Mesenchymal stem cell (in vitro differentiated cells and primary cell): Measurements from ENCODE around the gene CTU2.
A peak's percentile ranks its signal among the peaks of the same experiment; 100 is the strongest.

Experiments used
- DNase-seq: peaks from one replicate; pipeline ENCODE4 v3.0.0-alpha.2; 2013
- H2AFZ ChIP-seq: one replicate; pipeline ENCODE4 v1.6.1; 2013; ENCODE audit warnings: low read depth, mild to moderate bottlenecking, control low read depth, inconsistent platforms, low read length, moderate library complexity
- H2AK5ac ChIP-seq: 2 replicates; pipeline ENCODE4 v1.6.1; 2013; ENCODE audit warnings: low read length, moderate library complexity, mild to moderate bottlenecking, inconsistent platforms; ENCODE audit not compliant: severe bottlenecking
- H2BK120ac ChIP-seq: one replicate; pipeline ENCODE4 v1.6.1; 2013; ENCODE audit warnings: low read depth, mild to moderate bottlenecking, inconsistent platforms, low read length, moderate library complexity
- H2BK12ac ChIP-seq, 2 experiments: one replicate each; pipeline ENCODE4 v1.6.1; 2013; ENCODE audit warnings: inconsistent platforms in 2 of 2, low read length in 2 of 2, mild to moderate bottlenecking in 2 of 2, moderate library complexity in 2 of 2, control low read depth in 1 of 2
- H2BK15ac ChIP-seq: one replicate; pipeline ENCODE4 v1.6.1; 2013; ENCODE audit warnings: mild to moderate bottlenecking, low read depth, inconsistent platforms; ENCODE audit not compliant: poor library complexity, severe bottlenecking
- H2BK5ac ChIP-seq: 2 replicates; pipeline ENCODE4 v1.6.1; 2013; ENCODE audit warnings: low read depth, mild to moderate bottlenecking, low read length, control low read depth, inconsistent platforms; ENCODE audit not compliant: poor library complexity, severe bottlenecking
- H3K14ac ChIP-seq, 2 experiments: one replicate each; pipeline ENCODE4 v1.6.1; 2013; ENCODE audit warnings: inconsistent platforms in 2 of 2, low read length in 2 of 2, control low read depth in 1 of 2, mild to moderate bottlenecking in 1 of 2, moderate library complexity in 1 of 2
- H3K18ac ChIP-seq, 2 experiments: one replicate each; pipeline ENCODE4 v1.6.1; 2013; ENCODE audit warnings: inconsistent platforms in 2 of 2, low read length in 2 of 2, control low read depth in 1 of 2, low read depth in 1 of 2, mild to moderate bottlenecking in 1 of 2
- H3K23ac ChIP-seq, 2 experiments: one replicate each; pipeline ENCODE4 v1.6.1; 2013; ENCODE audit warnings: inconsistent platforms in 2 of 2, low read length in 2 of 2, mild to moderate bottlenecking in 2 of 2, moderate library complexity in 2 of 2, control low read depth in 1 of 2
- H3K27ac ChIP-seq: 2 replicates; pipeline ENCODE4 v1.5.1; 2013; ENCODE audit warnings: mild to moderate bottlenecking, moderate library complexity, low read length, control low read depth, inconsistent platforms; ENCODE audit not compliant: poor library complexity, severe bottlenecking
- H3K27me3 ChIP-seq, 2 experiments: 2 replicates each; pipeline versions ENCODE4 v1.6.1 to v1.7.0; 2013; ENCODE audit warnings: low read length in 2 of 2, mild to moderate bottlenecking in 2 of 2, moderate library complexity in 2 of 2, control low read depth in 1 of 2, inconsistent platforms in 1 of 2; ENCODE audit not compliant: control insufficient read depth in 1 of 2, insufficient read depth in 1 of 2
- H3K36me3 ChIP-seq, 2 experiments: 2 replicates each; pipeline versions ENCODE4 v1.6.1 to v1.7.0; 2013; ENCODE audit warnings: low read length in 2 of 2, control low read depth in 1 of 2, inconsistent platforms in 1 of 2, low read depth in 1 of 2, mild to moderate bottlenecking in 1 of 2; ENCODE audit not compliant: insufficient read depth in 2 of 2, control insufficient read depth in 1 of 2
- H3K4ac ChIP-seq, 2 experiments: one replicate each; pipeline ENCODE4 v1.6.1; 2013; ENCODE audit warnings: inconsistent platforms in 2 of 2, low read length in 2 of 2, mild to moderate bottlenecking in 2 of 2, moderate library complexity in 2 of 2, control low read depth in 1 of 2, low read depth in 1 of 2
- H3K4me1 ChIP-seq: 2 replicates; pipeline ENCODE4 v1.6.1; 2013; ENCODE audit warnings: low read depth, low read length, control low read depth; ENCODE audit not compliant: control insufficient read depth, insufficient read depth
- H3K4me2 ChIP-seq: 2 replicates; pipeline ENCODE4 v1.6.1; 2013; ENCODE audit warnings: low read length, mild to moderate bottlenecking, inconsistent platforms; ENCODE audit not compliant: poor library complexity, severe bottlenecking
- H3K4me3 ChIP-seq, 2 experiments: 2 replicates each; pipeline versions ENCODE4 v1.5.1 to v1.7.0; 2013; ENCODE audit warnings: low read length in 2 of 2, mild to moderate bottlenecking in 2 of 2, control low read depth in 1 of 2, low read depth in 1 of 2; ENCODE audit not compliant: insufficient read depth in 1 of 2
- H3K79me1 ChIP-seq: replicated peaks from 2 replicates; pipeline ENCODE4 v1.6.1; 2013; ENCODE audit warnings: mild to moderate bottlenecking, control low read depth, low read length, inconsistent platforms; ENCODE audit not compliant: poor library complexity, severe bottlenecking
- H3K9ac ChIP-seq: 2 replicates; pipeline ENCODE4 v1.7.0; 2013; ENCODE audit warnings: mild to moderate bottlenecking, low read length, moderate library complexity
- H3K9me3 ChIP-seq: 2 replicates; pipeline ENCODE4 v1.7.0; 2013; ENCODE audit warnings: mild to moderate bottlenecking, low read length; ENCODE audit not compliant: control insufficient read depth
- H4K8ac ChIP-seq: one replicate; pipeline ENCODE4 v1.6.1; 2013; ENCODE audit warnings: inconsistent platforms, mild to moderate bottlenecking, low read length, moderate library complexity
- H4K91ac ChIP-seq: one replicate; pipeline ENCODE4 v1.6.1; 2013; ENCODE audit warnings: mild to moderate bottlenecking, low read length, inconsistent platforms
- WGBS: methylation state at CpG from one replicate; pipeline ENCODE4 v1.1.7; 2013; ENCODE audit warnings: mixed read lengths; 5-methylcytosine and 5-hydroxymethylcytosine counted together

Gene CTU2

GRCh38 chr16:88686062-88686438 lies 20.3 kb upstream of the CTU2 start:
- H2BK5ac ChIP-seq, result peak overlapping the region; percentile 33
- H3K4me2 ChIP-seq, result peak overlapping the region; percentile 93
- no peak overlapping the region for H3K27ac ChIP-seq
- H4K8ac ChIP-seq, result no peak overlapping the region
- H2AFZ ChIP-seq, result peak overlapping the region; percentile 18
- no peak overlapping the region for H2BK15ac ChIP-seq
- H3K79me1 ChIP-seq, result no peaks in the 10 kb centered on the region
- 3% methylated on average over 23 of the region's 25 CpGs for WGBS
- DNase-seq, result peak; percentile 10
- H3K27me3 ChIP-seq, result peaks cover 68 to 80% of the 10 kb centered on the region in 2 experiments
- no peak overlapping the region for H4K91ac ChIP-seq
- no peak overlapping the region for H2BK120ac ChIP-seq
- no peak overlapping the region for H3K18ac ChIP-seq
- H2BK12ac ChIP-seq, result peak overlapping the region in 1 of 2 experiments; percentile 16
- H3K4ac ChIP-seq, result no peak overlapping the region
- H3K4me1 ChIP-seq, result peaks cover 31% of the 10 kb centered on the region
- no peak overlapping the region for H2AK5ac ChIP-seq
- peaks cover 0 to 6% of the 10 kb centered on the region in 2 experiments for H3K36me3 ChIP-seq
- peak overlapping the region; percentile 50 to 73 for H3K4me3 ChIP-seq
- H3K14ac ChIP-seq, result no peak overlapping the region
- no peaks in the 10 kb centered on the region for H3K9me3 ChIP-seq
- H3K23ac ChIP-seq, result no peak overlapping the region
- H3K9ac ChIP-seq, result no peak overlapping the region

DNA sequence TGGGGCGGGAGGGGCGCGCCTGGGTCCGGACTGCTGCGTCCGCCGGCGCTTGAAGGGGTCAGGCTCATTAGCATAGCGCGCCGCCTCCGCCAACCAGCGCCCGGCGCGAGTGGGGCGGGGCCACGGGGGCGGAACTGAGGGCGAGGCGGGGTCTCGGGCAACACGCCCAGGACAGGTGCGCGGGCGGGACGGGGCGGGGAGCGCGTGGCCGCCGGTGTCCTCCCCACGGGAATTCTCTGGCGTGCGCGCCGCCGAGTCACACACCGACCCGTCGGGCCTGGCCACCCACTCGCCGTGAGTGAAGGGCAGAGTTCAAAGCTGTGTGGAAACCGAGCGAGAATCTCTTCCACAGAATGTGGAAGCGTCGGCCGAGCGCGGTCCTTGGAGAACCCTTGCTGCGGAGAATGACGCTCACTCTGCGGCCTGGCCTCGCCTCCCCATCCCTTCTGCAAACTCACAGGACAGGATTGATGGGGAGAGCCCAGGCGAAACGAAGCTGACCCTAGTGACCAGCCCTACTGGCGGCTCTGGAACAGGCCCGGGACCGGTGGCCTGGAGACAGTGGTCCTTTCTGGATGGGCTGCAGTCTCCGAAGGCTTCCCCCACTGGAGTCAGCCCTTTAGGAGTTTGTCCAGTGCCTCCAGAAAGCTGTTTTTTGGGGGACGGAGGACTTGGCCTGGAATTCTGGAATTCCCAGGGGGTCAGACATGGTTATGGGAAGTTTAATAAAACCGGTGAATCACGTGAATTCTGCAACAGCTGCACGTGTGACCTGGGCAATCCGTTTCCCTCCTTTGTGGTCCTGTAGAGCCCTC lies 19.7 kb upstream of the CTU2 start, which contains the start of gene SNAI3:
Gene SNAI3, minus strand, starts transcription at position 69 of the 815 bp plus-strand sequence. CDS start 101 bp downstream, outside the sequence.
- Histone ChIP-seq H3K79me1 (no peaks in the 10 kb centered on the region), H2AK5ac (no peak within 1 kb of the TSS), H3K27me3 (peaks cover 64 to 75% of the 10 kb centered on the region in 2 experiments), H2AFZ (peak within 1 kb of the TSS; percentile 18), H2BK12ac (peak within 1 kb of the TSS in 1 of 2 experiments; percentile 16), H3K36me3 (peaks cover 0 to 3% of the 10 kb centered on the region in 2 experiments), H2BK5ac (peak within 1 kb of the TSS; percentile 33), H3K4me2 (peak within 1 kb of the TSS; percentile 93), H3K9ac (no peak within 1 kb of the TSS), H2BK120ac (no peak within 1 kb of the TSS), H3K18ac (no peak within 1 kb of the TSS), H3K9me3 (no peaks in the 10 kb centered on the region), H4K8ac (no peak within 1 kb of the TSS), H3K4me3 (peak within 1 kb of the TSS; percentile 50 to 73), H3K23ac (peak within 1 kb of the TSS in 1 of 2 experiments; percentile 16), H3K4ac (no peak within 1 kb of the TSS), H4K91ac (peak within 1 kb of the TSS; percentile 49), H3K14ac (peak within 1 kb of the TSS in 1 of 2 experiments; percentile 44), H3K4me1 (peaks cover 25% of the 10 kb centered on the region), H3K27ac (no peak within 1 kb of the TSS), H2BK15ac (no peak within 1 kb of the TSS)
- DNase-seq, result peak; percentile 65
- WGBS, result 11% methylated on average over 51 of the region's 65 CpGs

- Histone ChIP-seq H2BK120ac (no peak overlapping the region), H2AK5ac (no peak overlapping the region), H3K36me3 (peaks cover 0 to 3% of the 10 kb centered on the region in 2 experiments), H3K79me1 (no peaks in the 10 kb centered on the region), H3K4me3 (no peak overlapping the region), H3K18ac (no peak overlapping the region), H2BK5ac (no peak overlapping the region), H4K91ac (no peak overlapping the region), H2BK15ac (no peak overlapping the region), H3K14ac (no peak overlapping the region), H3K27me3 (peaks cover 63 to 69% of the 10 kb centered on the region in 2 experiments), H3K23ac (no peak overlapping the region), H2BK12ac (no peak overlapping the region), H3K27ac (no peak overlapping the region), H3K9ac (no peak overlapping the region), H3K4me2 (no peak overlapping the region), H3K4ac (no peak overlapping the region), H3K9me3 (no peaks in the 10 kb centered on the region), H3K4me1 (peaks cover 24% of the 10 kb centered on the region), H4K8ac (no peak overlapping the region), H2AFZ (no peak overlapping the region)
- 71% methylated on average over 7 of the region's 10 CpGs for WGBS
- DNase-seq, result no peak
Measured at GRCh38 chr16:88687254-88687576, 19.1 kb upstream of the CTU2 start.

GRCh38 chr16:88687676-88688012 lies 18.7 kb upstream of the CTU2 start:
- H3K36me3 ChIP-seq, result peaks cover 0 to 3% of the 10 kb centered on the region in 2 experiments
- H2BK12ac ChIP-seq, result no peak overlapping the region
- H3K18ac ChIP-seq, result no peak overlapping the region
- DNase-seq, result no peak
- H3K4ac ChIP-seq, result no peak overlapping the region
- H3K9me3 ChIP-seq, result no peaks in the 10 kb centered on the region
- no peak overlapping the region for H2BK5ac ChIP-seq
- H3K23ac ChIP-seq, result no peak overlapping the region
- no peak overlapping the region for H3K14ac ChIP-seq
- H4K91ac ChIP-seq, result no peak overlapping the region
- no peak overlapping the region for H3K4me3 ChIP-seq
- no peak overlapping the region for H2BK120ac ChIP-seq
- no peak overlapping the region for H3K4me2 ChIP-seq
- H3K27ac ChIP-seq, result no peak overlapping the region
- 67% methylated on average over 2 of the region's 3 CpGs for WGBS
- no peak overlapping the region for H2AK5ac ChIP-seq
- no peaks in the 10 kb centered on the region for H3K79me1 ChIP-seq
- H4K8ac ChIP-seq, result no peak overlapping the region
- peaks cover 62 to 68% of the 10 kb centered on the region in 2 experiments for H3K27me3 ChIP-seq
- H2BK15ac ChIP-seq, result no peak overlapping the region
- H3K9ac ChIP-seq, result no peak overlapping the region
- H2AFZ ChIP-seq, result no peak overlapping the region
- peaks cover 24% of the 10 kb centered on the region for H3K4me1 ChIP-seq
